ENCODE results near the gene AMACR.

DNA sequence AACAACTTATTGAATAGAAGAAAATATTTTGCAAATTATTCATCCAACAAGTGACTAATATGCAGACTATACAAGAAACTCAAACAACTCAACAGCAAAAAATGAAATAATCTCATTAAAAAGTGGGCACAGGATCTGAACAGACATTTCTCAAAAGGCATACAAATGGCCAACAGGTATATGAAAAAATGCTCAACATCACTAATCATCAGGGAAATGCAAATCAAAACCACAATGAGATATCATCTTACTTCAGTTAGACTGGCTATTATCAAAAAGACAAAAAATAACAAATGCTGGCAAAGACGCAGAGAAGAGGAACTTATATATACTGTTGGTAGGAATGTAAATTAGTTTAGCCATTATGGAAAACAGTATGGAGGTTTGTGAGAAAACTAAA lies 1.8 kb upstream of the AMACR start:
- no peak for TF ChIP-seq POLR2AphosphoS5 (IDR thresholded peaks at IDR 0.05; ENCODE audit: low read depth, low read length)
- no peak for TF ChIP-seq BRCA1 (IDR thresholded peaks at IDR 0.05; ENCODE audit: low read depth, low read length)
- TF ChIP-seq PHF8 (conservative IDR thresholded peaks at IDR 0.05; ENCODE audit: low read depth, low read length) = no peak
- TF ChIP-seq, protein P1, sequence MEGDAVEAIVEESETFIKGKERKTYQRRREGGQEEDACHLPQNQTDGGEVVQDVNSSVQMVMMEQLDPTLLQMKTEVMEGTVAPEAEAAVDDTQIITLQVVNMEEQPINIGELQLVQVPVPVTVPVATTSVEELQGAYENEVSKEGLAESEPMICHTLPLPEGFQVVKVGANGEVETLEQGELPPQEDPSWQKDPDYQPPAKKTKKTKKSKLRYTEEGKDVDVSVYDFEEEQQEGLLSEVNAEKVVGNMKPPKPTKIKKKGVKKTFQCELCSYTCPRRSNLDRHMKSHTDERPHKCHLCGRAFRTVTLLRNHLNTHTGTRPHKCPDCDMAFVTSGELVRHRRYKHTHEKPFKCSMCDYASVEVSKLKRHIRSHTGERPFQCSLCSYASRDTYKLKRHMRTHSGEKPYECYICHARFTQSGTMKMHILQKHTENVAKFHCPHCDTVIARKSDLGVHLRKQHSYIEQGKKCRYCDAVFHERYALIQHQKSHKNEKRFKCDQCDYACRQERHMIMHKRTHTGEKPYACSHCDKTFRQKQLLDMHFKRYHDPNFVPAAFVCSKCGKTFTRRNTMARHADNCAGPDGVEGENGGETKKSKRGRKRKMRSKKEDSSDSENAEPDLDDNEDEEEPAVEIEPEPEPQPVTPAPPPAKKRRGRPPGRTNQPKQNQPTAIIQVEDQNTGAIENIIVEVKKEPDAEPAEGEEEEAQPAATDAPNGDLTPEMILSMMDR (IDR thresholded peaks at IDR 0.05; ENCODE audit: control extremely low read depth in 1 of 3, insufficient read depth in 1 of 3, low read depth in 1 of 3, low read length in 3 of 3) = no peak
- no peak for TF ChIP-seq TAF7 (optimal IDR thresholded peaks at IDR 0.05; ENCODE audit: borderline replicate concordance, low read depth, low read length)
- TF ChIP-seq EZH2 (IDR thresholded peaks at IDR 0.05; ENCODE audit: low read depth, low read length, severe bottlenecking) = no peak
- no peak for TF ChIP-seq CHD2 (IDR thresholded peaks at IDR 0.05; ENCODE audit: low read length)
- no peak for TF ChIP-seq YY1 (IDR thresholded peaks at IDR 0.05; ENCODE audit: low read depth, low read length)
- no peak for TF ChIP-seq POLR2A (IDR thresholded peaks at IDR 0.05; ENCODE audit: control extremely low read depth in 1 of 2, low read depth in 2 of 2, low read length in 2 of 2)
- TF ChIP-seq SUZ12 (IDR thresholded peaks at IDR 0.05; ENCODE audit: low read length) = no peak
- no peak for TF ChIP-seq CEBPB (IDR thresholded peaks at IDR 0.05; ENCODE audit: low read depth, low read length)

Measured in H1 (cell line).